Measurements from ENCODE around the gene SWI5. TPM values are rescaled to one million over a fixed set of nuclear protein-coding genes. Genes with fewer than 3 reads are reported as not detected.

SWI5 gene
- polyA plus RNA-seq, 3 donors, result 14.4 to 18.0 (median 16.2) TPM

GRCh38 chr9:128265348-128265847 is 10.7 kb upstream of the SWI5 start:
- Mint-ChIP-seq H3K4me3 (no peak overlapping the region), H3K36me3 (peaks cover 74 to 83% of the 10 kb centered on the region in 2 donors), H3K9me3 (no peaks in the 10 kb centered on the region), H3K4me1 (no peaks in the 10 kb centered on the region), H3K27me3 (ENCODE audit: low read depth in 3 of 3) (no peaks in the 10 kb centered on the region), H3K27ac (peak overlapping the region in 1 of 7 donors; percentile 26)
- intact Hi-C loops (cut with micrococcal nuclease), result no loop called here
- H3K27ac ChIP-seq (ENCODE audit: low read depth in 1 of 2, low read length in 2 of 2), result no peak overlapping the region
- 98% methylated on average over 9 of the region's 10 CpGs for WGBS (ENCODE audit: insufficient coverage)
- no peaks in the 10 kb centered on the region for H3K4me1 ChIP-seq (ENCODE audit: control insufficient read depth in 1 of 2, insufficient read depth in 2 of 2, low read length in 2 of 2)
- no peaks in the 10 kb centered on the region for H3K27me3 ChIP-seq (ENCODE audit: control insufficient read depth in 2 of 2, insufficient read depth in 2 of 2, low read length in 2 of 2)
- no peak overlapping the region for H3K4me3 ChIP-seq (replicated peaks in 1 of 3; ENCODE audit: low read depth in 2 of 3, low read length in 3 of 3)
- H3K36me3 ChIP-seq (replicated peaks in 1 of 2; ENCODE audit: control insufficient read depth in 1 of 2, insufficient read depth in 2 of 2, low read length in 2 of 2), result peaks cover 53 to 82% of the 10 kb centered on the region in 2 donors
- no peaks in the 10 kb centered on the region for H3K79me2 ChIP-seq (ENCODE audit: insufficient read depth, low read length)
- no peaks in the 10 kb centered on the region for H4K20me1 ChIP-seq (ENCODE audit: insufficient read depth, low read length)
- no peaks in the 10 kb centered on the region for H3K9me3 ChIP-seq (replicated peaks in 1 of 2; ENCODE audit: control insufficient read depth in 1 of 2, insufficient read depth in 1 of 2, low read length in 2 of 2)
- no peak overlapping the region for H3K4me2 ChIP-seq (replicated peaks; ENCODE audit: extremely low read depth, low read length, poor library complexity, severe bottlenecking)
- no peak for TF ChIP-seq CTCF (IDR thresholded peaks at IDR 0.05)
- no peak for DNase-seq
- no peak overlapping the region for H3K9ac ChIP-seq (ENCODE audit: insufficient read depth, low read length, poor library complexity, severe bottlenecking)
- H2AFZ ChIP-seq (ENCODE audit: insufficient read depth, low read depth, low read length, poor library complexity, severe bottlenecking), result no peak overlapping the region

- H3K27ac Mint-ChIP-seq, result peak overlapping the region in 1 of 7 donors; percentile 31
- H3K36me3 Mint-ChIP-seq, result peaks cover 69 to 83% of the 10 kb centered on the region in 2 donors
Observed at GRCh38 chr9:128266868-128267590, 9.0 kb upstream of the SWI5 start.

More at GRCh38 chr9:128266868-128267590, 9.0 kb upstream of the SWI5 start:
- Mint-ChIP-seq H3K9me3 (no peaks in the 10 kb centered on the region), H3K27me3 (ENCODE audit: low read depth in 3 of 3) (no peaks in the 10 kb centered on the region), H3K4me3 (no peak overlapping the region), H3K4me1 (no peaks in the 10 kb centered on the region)
- Histone ChIP-seq H3K79me2 (ENCODE audit: insufficient read depth, low read length) (no peaks in the 10 kb centered on the region), H3K9ac (ENCODE audit: insufficient read depth, low read length, poor library complexity, severe bottlenecking) (no peak overlapping the region), H3K27me3 (ENCODE audit: control insufficient read depth in 2 of 2, insufficient read depth in 2 of 2, low read length in 2 of 2) (no peaks in the 10 kb centered on the region), H3K4me3 (replicated peaks in 1 of 3; ENCODE audit: low read depth in 2 of 3, low read length in 3 of 3) (no peak overlapping the region), H3K36me3 (replicated peaks in 1 of 2; ENCODE audit: control insufficient read depth in 1 of 2, insufficient read depth in 2 of 2, low read length in 2 of 2) (peaks cover 49 to 82% of the 10 kb centered on the region in 2 donors), H3K4me1 (ENCODE audit: control insufficient read depth in 1 of 2, insufficient read depth in 2 of 2, low read length in 2 of 2) (no peaks in the 10 kb centered on the region), H2AFZ (ENCODE audit: insufficient read depth, low read depth, low read length, poor library complexity, severe bottlenecking) (no peak overlapping the region), H3K27ac (ENCODE audit: low read depth in 1 of 2, low read length in 2 of 2) (no peak overlapping the region), H4K20me1 (ENCODE audit: insufficient read depth, low read length) (no peaks in the 10 kb centered on the region), H3K9me3 (replicated peaks in 1 of 2; ENCODE audit: control insufficient read depth in 1 of 2, insufficient read depth in 1 of 2, low read length in 2 of 2) (no peaks in the 10 kb centered on the region), H3K4me2 (replicated peaks; ENCODE audit: extremely low read depth, low read length, poor library complexity, severe bottlenecking) (no peak overlapping the region)
- WGBS (ENCODE audit: insufficient coverage), result 94% methylated on average over 12 of the region's 15 CpGs
- intact Hi-C loops (cut with micrococcal nuclease), result no loop called here
- no peak for TF ChIP-seq CTCF (IDR thresholded peaks at IDR 0.05)
- no peak for DNase-seq

All from CD14-positive monocyte (primary cell).